GM18517 (cell line): ENCODE results near the gene RRM1.
A peak's percentile ranks its signal among the peaks of the same experiment; 100 is the strongest.
"Not testable (repeated sequence)": the region's sequence is repeated elsewhere in the genome, so short reads cannot be mapped to it uniquely, and the experiment has no call there.

Experiments
- ATAC-seq: cut with Tn5 transposase; IDR thresholded peaks from one replicate; pipeline ENCODE4 v1.9.1; 2021; ENCODE audit warnings: mild to moderate bottlenecking, moderate library complexity; ENCODE audit not compliant: unreplicated experiment

Gene RRM1

DNA sequence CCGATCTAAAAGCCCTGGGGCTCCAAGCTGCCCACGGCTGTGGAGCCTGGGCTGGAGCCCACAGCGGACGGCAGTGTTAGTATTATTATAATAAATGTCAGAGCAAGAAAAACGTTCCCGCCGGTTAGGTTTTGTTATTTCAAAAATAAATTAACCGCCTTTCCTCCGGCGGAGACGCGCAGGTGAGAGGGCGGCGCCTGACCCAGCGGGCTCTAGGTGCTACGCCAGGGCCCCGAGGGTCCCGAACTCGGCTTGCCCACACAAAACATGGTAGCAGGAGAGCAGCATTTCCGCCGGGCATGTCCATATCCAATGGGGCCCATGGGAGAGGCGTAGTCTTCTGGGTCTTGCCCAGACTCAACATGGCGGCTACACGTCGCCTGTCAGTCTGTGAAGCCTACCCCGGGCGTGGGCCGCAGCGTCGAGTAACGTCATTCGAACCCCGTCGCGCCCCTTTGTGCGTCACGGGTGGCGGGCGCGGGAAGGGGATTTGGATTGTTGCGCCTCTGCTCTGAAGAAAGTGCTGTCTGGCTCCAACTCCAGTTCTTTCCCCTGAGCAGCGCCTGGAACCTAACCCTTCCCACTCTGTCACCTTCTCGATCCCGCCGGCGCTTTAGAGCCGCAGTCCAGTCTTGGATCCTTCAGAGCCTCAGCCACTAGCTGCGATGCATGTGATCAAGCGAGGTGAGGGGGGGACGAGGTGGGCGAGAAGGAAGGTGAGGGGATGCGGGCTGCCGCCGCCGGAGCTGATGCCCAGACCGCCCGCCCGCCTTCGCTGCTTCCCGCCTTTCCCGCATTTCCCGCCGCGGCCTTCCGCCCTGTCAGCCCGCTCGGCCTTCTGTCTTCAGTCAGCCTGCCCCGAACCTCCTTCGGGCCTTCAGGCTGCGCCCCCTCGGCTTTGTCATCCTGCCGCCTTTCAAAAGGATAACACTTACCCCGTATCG, at the start of gene RRM1:
Gene RRM1 (plus strand): TSS at position 452 of the 944 bp plus-strand sequence. CDS start 214 bp downstream, at position 666.
- ATAC-seq, result peak; percentile 86

- no peak for ATAC-seq
Measured at GRCh38 chr11:4044976-4045646, 49.5 kb upstream of the RRM1 start.

DNA sequence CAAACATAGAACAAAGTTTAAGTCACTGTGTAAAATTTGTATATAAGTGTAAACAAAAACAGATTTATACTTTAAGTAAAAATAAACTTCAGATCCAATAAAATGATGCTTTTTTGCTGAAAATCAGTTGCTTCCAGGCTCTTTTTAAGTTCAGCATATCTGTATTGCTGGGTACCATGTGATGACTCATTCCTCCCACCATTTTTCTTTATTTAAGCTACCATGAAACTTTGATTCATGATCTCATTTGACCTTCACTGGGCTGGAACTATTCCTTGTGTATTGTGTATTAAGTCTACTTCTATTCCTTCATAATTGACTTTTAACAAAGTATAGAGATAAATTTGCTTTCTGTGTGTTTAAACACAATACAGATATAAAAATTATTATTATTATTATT, 46.3 kb upstream of the RRM1 start:
- ATAC-seq, result no peak

DNA sequence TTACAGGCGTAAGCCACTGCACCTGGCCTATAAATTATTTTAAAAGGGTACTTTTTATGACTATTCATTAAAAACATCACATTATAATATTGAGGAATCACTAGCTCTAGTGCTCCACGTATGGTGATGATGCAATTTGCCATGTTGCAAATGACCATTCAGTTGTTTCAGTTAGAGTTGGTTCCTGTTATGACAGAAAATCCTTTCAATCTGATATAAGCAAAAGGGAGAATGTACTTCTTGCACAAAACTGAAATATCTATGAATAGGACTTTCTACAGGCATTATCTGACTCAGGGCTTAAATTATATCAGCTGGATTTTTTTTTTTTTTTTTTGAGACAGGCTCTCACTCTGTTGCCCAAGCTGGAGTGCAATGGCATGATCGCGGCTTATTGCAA, 45.6 kb upstream of the RRM1 start:
- ATAC-seq, result no peak

DNA sequence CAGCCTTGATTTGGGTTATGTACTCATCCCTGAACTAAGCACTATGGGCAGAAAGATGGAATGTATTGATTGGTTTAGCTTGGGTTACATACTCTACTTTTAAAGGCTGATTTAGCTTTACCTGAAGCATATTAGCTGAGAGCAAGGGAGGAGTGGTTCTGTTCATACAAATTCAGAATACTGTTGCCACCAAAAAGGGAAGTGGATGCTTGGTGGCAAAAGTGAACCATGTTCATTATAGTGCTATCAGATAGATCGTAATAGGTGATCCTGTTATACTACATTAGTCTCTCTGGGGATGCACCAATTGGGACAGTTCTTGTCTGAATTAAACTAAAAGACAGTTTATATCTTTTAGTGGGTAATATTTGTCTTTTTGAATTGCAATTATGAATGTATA, 44.5 kb upstream of the RRM1 start:
- no peak for ATAC-seq

DNA sequence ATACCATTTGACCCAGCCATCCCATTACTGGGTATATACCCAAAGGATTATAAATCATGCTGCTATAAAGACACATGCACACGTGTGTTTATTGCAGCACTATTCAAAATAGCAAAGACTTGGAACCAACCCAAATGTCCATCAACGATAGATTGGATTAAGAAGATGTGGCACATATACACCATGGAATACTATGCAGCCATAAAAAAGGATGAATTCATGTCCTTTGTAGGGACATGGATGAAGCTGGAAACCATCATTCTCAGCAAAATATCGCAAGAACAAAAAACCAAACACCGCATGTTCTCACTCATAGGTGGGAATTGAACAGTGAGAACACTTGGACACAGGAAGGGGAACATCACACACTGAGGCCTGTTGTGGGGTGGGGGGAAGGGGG, 41.4 kb upstream of the RRM1 start:
- ATAC-seq, result not testable (repeated sequence)

DNA sequence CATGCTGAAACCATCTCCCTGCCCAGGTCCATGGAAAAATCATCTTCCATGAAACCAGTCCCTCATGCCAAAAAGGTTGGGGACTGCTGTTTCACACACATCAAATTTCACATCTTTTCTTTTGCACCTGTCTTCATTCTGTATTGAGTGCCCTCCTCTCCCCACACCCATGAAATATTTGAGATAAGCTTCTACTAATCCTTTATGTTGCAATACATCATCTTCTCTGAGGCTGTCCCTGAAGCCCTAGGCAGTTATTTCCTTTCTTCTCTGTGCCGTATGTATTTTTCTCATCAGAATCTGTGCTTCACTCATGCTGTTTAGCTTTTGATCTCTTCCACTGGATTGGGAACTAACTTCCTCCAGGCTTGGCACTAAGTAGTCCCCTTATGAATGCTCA, 40.0 kb upstream of the RRM1 start:
- ATAC-seq, result no peak

- no peak for ATAC-seq
Measured at GRCh38 chr11:4059424-4059823, 35.2 kb upstream of the RRM1 start.

GRCh38 chr11:4060182-4060923, 34.2 kb upstream of the RRM1 start:
- ATAC-seq, result no peak

GRCh38 chr11:4061700-4062099, 32.9 kb upstream of the RRM1 start:
- ATAC-seq, result no peak

- no peak for ATAC-seq
Measured at GRCh38 chr11:4063348-4063747, 31.3 kb upstream of the RRM1 start.

- ATAC-seq, result no peak
Measured at GRCh38 chr11:4064278-4064955, 30.2 kb upstream of the RRM1 start.

DNA sequence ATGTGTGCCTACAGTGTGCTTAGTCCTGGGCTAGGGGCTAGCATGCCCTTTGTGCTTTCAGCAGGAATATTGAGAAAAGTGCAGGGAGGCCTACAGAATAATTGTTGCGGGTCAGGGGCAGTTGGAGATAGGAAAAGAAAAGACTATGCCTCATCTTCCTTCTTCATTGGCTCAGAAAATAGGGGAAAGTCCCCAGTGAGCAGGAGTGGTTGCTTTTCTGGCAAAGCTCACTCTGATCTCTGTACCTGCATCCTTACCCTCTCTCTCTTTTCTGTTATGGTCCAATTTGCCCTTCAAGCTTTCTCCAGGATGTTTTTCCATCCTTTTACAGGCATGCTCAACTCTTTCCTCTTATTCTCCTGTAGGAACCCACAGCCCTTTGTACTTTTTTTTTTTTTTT, 29.5 kb upstream of the RRM1 start:
- no peak for ATAC-seq

- no peak for ATAC-seq
Measured at GRCh38 chr11:4065601-4066377, 28.8 kb upstream of the RRM1 start.

- no peak for ATAC-seq
Measured at GRCh38 chr11:4066910-4067309, 27.7 kb upstream of the RRM1 start.

GRCh38 chr11:4068962-4069361, 25.6 kb upstream of the RRM1 start:
- ATAC-seq, result no peak

GRCh38 chr11:4071325-4071724, 23.3 kb upstream of the RRM1 start:
- no peak for ATAC-seq

GRCh38 chr11:4071914-4072313, 22.7 kb upstream of the RRM1 start:
- ATAC-seq, result no peak

GRCh38 chr11:4072668-4073285, 21.8 kb upstream of the RRM1 start:
- ATAC-seq, result no peak

DNA sequence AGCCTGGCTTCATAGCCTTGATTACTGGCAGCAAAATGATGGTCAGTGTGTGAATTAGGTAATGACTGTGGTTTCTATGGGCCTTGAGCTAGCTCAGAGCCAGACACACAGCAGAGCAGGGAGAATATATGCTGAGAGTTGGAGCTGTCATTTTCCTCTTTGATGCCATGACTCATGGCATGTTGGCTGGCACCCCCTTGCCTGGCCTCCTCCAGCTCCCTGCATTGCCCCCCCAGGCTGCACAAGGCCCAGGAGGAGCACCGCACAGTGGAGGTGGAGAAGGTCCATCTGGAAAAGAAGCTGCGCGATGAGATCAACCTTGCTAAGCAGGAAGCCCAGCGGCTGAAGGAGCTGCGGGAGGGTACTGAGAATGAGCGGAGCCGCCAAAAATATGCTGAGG, 20.3 kb upstream of the RRM1 start:
- no peak for ATAC-seq
